ENCODE data around the gene ARHGAP24.

Gene ARHGAP24

DNA sequence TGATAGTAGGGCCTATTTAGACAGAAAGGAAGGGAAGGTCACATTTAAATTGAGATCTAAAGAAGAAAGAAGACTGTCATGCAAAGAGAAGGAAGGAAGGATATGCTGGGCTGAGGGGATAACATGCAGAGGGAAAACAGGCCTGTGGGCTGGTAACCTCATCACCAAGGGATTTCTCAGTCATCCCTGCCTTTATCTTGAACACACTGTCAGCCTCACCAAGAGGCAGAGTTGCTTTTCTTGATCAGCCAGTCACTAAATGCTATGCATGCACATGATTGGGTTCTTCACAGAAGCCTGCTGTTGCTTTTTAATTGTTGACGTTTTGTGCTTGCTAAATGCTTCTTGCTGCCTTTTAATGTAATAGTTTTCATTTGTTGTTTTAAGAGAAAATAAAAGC lies 113.0 kb downstream of the ARHGAP24 start:
- no peak for ATAC-seq (ENCODE audit: low read depth)
- no peaks in the 10 kb centered on the region for H3K9me3 ChIP-seq (ENCODE audit: severe bottlenecking)
- TF ChIP-seq, protein P1, sequence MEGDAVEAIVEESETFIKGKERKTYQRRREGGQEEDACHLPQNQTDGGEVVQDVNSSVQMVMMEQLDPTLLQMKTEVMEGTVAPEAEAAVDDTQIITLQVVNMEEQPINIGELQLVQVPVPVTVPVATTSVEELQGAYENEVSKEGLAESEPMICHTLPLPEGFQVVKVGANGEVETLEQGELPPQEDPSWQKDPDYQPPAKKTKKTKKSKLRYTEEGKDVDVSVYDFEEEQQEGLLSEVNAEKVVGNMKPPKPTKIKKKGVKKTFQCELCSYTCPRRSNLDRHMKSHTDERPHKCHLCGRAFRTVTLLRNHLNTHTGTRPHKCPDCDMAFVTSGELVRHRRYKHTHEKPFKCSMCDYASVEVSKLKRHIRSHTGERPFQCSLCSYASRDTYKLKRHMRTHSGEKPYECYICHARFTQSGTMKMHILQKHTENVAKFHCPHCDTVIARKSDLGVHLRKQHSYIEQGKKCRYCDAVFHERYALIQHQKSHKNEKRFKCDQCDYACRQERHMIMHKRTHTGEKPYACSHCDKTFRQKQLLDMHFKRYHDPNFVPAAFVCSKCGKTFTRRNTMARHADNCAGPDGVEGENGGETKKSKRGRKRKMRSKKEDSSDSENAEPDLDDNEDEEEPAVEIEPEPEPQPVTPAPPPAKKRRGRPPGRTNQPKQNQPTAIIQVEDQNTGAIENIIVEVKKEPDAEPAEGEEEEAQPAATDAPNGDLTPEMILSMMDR (IDR thresholded peaks at IDR 0.05; ENCODE audit: poor library complexity, severe bottlenecking) = no peak
- DNase-seq (ENCODE audit: low spot score) = no peak
- no peaks in the 10 kb centered on the region for H3K4me1 ChIP-seq (ENCODE audit: insufficient read depth, poor library complexity, severe bottlenecking)
- no peak overlapping the region for H3K4me3 ChIP-seq (ENCODE audit: severe bottlenecking)
- H3K27ac ChIP-seq (ENCODE audit: poor library complexity, severe bottlenecking) = no peak overlapping the region
- H3K36me3 ChIP-seq (ENCODE audit: low read depth) = no peaks in the 10 kb centered on the region
- H3K27me3 ChIP-seq (ENCODE audit: insufficient read depth, poor library complexity, severe bottlenecking) = no peaks in the 10 kb centered on the region

DNA sequence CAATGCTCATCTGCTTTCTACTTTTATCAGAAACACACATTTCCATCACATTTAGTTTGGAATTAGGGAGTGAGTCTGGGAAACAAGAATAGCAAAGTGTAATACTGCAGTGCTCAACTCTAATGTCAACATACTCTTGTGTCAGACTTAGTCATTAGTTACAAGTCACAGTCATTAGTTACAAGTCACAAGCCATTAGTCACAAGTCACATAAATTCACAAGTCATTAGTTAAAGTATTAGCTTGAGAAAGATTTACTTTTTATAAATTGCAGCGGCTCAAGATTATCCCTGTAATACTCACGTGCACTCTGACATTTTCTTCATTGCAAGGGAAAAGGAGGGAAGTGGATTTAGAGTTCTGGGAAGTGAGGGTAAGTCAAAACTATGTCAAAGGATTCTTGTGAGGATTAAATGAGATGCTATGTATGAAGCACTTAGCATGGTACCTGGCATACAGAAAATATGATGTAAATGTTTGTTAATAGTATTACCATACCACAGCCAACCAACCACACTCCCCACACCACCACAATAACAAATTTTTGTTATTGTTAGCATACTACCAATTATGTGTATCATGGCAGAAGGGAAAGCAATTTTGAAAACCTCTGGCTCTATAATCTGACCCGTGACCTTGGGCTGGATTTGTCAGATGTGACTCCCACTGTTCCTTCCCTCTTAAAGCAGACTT lies 116.6 kb downstream of the ARHGAP24 start:
- H3K27ac ChIP-seq (ENCODE audit: poor library complexity, severe bottlenecking) = no peak overlapping the region
- H3K9me3 ChIP-seq (ENCODE audit: severe bottlenecking) = no peaks in the 10 kb centered on the region
- H3K4me3 ChIP-seq (ENCODE audit: severe bottlenecking) = no peak overlapping the region
- TF ChIP-seq, protein P1 (IDR thresholded peaks at IDR 0.05; ENCODE audit: poor library complexity, severe bottlenecking) = no peak
- no peaks in the 10 kb centered on the region for H3K36me3 ChIP-seq (ENCODE audit: low read depth)
- ATAC-seq (ENCODE audit: low read depth) (no peak), DNase-seq (ENCODE audit: low spot score) (no peak)
- no peaks in the 10 kb centered on the region for H3K27me3 ChIP-seq (ENCODE audit: insufficient read depth, poor library complexity, severe bottlenecking)
- no peaks in the 10 kb centered on the region for H3K4me1 ChIP-seq (ENCODE audit: insufficient read depth, poor library complexity, severe bottlenecking)

DNA sequence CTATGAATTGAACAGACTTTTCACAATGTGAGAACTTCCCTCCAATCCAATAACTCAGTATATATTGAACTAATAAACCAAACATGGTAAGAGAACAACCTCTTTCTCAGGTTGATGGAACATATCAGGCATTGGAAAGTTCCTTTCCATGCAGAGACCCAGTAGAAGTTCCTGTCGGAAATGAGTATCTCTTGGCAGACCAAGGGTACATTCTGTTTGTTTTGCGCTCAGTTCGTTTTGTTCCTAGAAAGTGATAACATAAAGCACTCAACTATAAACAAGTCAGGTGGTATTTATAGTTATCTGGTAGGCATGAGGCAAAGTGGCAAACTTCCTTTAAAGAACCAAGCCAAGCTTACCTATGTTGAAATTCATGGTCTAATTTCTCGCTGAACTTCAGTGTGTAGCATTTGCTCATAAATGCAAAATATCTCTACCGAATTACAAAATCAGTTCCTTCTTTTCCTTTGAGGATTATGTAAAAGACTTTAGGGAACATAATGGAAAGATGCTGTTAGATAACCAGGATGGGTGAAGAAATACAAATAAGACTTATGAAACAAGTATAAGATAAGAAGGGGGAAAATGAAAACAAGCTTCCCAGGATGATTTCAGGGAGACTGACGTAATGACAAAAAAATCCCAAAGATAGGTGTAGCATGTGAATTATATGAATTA lies 120.3 kb downstream of the ARHGAP24 start:
- Histone ChIP-seq H3K4me1 (ENCODE audit: insufficient read depth, poor library complexity, severe bottlenecking) (no peaks in the 10 kb centered on the region), H3K36me3 (ENCODE audit: low read depth) (no peaks in the 10 kb centered on the region), H3K4me3 (ENCODE audit: severe bottlenecking) (no peak overlapping the region), H3K9me3 (ENCODE audit: severe bottlenecking) (no peaks in the 10 kb centered on the region), H3K27me3 (ENCODE audit: insufficient read depth, poor library complexity, severe bottlenecking) (no peaks in the 10 kb centered on the region), H3K27ac (ENCODE audit: poor library complexity, severe bottlenecking) (no peak overlapping the region)
- TF ChIP-seq, protein P1 (IDR thresholded peaks at IDR 0.05; ENCODE audit: poor library complexity, severe bottlenecking) = no peak
- ATAC-seq (ENCODE audit: low read depth) = no peak
- DNase-seq (ENCODE audit: low spot score) = no peak

DNA sequence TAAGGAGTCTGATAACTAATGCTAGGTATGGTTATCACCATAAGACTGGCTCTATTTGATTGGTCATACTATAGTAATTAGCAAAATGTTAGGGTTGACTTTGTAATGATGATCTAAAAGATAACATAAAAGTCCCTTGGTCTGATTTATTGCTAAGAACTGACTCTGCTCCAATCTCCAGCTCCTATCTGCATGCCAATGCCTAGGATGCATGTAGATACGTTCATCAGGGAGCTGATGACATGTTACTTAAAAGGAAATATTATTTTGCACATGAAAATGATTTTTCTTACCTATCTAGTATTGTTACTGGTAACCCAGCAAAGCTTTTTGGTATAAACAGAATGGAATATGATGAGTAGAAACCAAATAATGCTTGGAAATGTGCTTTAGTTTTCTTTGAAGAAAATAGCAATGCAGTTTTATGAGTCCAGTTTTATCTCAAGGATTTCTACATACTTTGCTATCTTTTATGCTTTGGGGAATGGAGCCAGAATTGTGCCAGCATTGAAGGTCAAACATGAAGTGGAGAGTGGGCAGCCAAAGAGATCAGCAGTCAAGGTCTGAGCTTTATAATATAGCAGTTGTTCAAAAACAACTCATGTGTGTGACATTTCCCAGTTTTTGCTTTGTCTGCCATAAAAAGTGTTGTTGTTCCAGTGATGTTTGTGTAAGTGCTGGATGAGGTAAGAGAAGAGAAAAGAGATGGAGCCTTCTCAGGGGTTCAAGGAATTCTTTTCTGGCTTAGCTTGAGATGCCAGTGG lies 121.0 kb downstream of the ARHGAP24 start:
- H3K27me3 ChIP-seq (ENCODE audit: insufficient read depth, poor library complexity, severe bottlenecking) = peaks cover 3% of the 10 kb centered on the region
- no peak overlapping the region for H3K27ac ChIP-seq (ENCODE audit: poor library complexity, severe bottlenecking)
- no peaks in the 10 kb centered on the region for H3K36me3 ChIP-seq (ENCODE audit: low read depth)
- no peaks in the 10 kb centered on the region for H3K4me1 ChIP-seq (ENCODE audit: insufficient read depth, poor library complexity, severe bottlenecking)
- H3K4me3 ChIP-seq (ENCODE audit: severe bottlenecking) = no peak overlapping the region
- DNase-seq (ENCODE audit: low spot score) (no peak), ATAC-seq (ENCODE audit: low read depth) (no peak)
- no peaks in the 10 kb centered on the region for H3K9me3 ChIP-seq (ENCODE audit: severe bottlenecking)
- TF ChIP-seq, protein P1 (IDR thresholded peaks at IDR 0.05; ENCODE audit: poor library complexity, severe bottlenecking) = no peak
